Measurements from ENCODE around the gene DMXL1.

DMXL1 gene

DNA sequence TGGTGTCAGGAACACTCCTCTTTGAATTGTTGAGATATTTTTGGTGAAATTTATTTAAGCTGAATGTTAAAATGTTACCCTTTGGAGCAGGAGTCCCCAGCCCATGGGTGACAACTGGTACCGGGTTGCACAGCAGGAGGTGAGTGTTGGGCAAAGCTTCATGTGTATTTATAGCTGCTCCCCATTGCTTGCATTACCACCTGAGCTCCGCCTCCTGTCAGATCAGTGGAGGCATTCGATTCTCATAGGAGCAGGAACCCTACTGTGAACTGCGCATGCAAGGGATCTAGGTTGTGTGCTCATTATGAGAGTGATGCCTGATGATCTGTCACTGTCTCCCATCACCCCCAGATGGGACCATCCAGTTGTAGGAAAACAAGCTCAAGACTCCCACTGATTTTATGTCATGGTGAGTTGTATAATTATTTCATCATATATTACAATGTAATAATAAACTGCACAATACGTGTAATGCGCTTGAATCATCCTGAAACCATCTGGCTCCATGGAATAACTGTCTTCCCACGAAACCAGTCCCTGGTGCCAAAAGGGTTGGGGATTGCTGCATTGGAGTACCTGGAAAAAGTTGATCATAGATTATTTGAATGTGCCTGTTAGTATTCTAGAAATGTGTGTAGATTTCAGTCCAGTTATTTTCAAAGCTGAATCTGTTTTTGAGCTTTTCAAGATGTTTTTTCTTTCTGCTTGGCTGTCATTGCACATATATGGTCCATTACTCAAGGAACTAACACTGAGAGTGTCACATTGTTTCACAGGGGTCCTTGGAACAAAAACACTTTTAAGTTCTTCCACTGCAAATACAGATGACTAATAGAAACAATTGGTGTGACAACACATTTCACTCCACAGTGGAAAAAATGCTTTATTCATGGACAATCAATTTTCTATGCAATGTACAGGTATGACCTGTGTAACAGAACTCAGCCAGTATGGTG lies 180.3 kb downstream of the DMXL1 start:
- TF ChIP-seq, protein P1, sequence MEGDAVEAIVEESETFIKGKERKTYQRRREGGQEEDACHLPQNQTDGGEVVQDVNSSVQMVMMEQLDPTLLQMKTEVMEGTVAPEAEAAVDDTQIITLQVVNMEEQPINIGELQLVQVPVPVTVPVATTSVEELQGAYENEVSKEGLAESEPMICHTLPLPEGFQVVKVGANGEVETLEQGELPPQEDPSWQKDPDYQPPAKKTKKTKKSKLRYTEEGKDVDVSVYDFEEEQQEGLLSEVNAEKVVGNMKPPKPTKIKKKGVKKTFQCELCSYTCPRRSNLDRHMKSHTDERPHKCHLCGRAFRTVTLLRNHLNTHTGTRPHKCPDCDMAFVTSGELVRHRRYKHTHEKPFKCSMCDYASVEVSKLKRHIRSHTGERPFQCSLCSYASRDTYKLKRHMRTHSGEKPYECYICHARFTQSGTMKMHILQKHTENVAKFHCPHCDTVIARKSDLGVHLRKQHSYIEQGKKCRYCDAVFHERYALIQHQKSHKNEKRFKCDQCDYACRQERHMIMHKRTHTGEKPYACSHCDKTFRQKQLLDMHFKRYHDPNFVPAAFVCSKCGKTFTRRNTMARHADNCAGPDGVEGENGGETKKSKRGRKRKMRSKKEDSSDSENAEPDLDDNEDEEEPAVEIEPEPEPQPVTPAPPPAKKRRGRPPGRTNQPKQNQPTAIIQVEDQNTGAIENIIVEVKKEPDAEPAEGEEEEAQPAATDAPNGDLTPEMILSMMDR (IDR thresholded peaks at IDR 0.05; ENCODE audit: control insufficient read depth, extremely low read depth, insufficient read depth), result no peak
- no peak overlapping the region for H3K4me3 ChIP-seq (ENCODE audit: low read depth, low read length)
- DNase-seq (ENCODE audit: low read depth), result no peak

DNA sequence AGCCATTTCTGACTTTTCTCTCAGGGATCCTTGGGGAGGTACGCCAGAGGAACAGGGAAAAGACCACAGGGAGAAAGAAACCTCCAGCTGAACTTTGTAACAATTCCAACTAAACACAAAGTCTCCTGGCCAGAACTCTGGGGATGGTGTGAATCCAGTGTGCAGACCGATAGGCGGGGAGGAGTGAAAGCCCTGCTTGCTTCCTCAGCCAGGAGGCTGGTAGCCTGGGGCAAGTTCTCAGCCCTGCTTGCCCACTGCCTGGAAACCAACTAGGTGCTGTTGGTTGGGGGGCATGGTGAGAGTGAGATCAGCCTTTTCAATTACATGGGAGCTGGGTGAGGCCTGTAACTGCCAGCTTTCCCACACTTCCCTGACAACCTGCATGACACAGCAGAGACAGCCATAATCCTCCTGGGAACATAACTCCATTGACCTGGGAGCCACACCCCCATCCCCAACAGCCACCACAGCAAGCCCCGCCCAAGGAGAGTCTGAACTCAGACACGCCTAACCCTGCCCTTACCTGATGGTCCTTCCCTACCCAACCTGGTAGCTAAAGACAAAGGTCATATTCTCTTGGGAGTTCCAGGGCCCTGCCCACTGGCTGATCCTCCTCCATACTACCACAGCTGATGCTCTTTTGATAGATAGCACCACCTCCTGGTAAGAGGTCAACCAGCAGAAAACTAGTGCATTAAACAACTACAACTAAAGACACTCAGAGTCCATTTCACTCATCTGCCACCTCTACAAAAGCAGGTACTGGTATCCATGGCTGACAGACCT lies 184.9 kb downstream of the DMXL1 start:
- TF ChIP-seq, protein P1 (IDR thresholded peaks at IDR 0.05; ENCODE audit: control insufficient read depth, extremely low read depth, insufficient read depth), result peak; percentile 24
- H3K4me3 ChIP-seq (ENCODE audit: low read depth, low read length), result no peak overlapping the region
- DNase-seq (ENCODE audit: low read depth), result no peak

DNA sequence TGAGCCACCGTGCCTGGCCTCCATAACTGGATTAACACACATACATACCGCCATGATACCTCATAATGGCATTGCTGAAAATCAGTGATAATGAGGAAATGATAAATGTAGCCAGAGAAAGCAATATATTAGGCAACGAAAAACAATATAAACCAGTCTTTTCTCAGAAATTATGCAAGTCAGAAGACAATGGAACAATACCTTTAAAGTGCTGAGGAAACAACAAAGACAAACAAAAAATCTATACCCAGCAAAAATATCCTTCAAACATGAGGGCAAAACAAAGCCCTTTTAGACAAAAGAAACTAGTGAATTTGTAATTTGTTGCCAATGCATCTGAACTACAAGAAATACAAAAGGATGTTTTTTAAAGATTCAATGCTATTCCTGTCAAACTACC lies 186.7 kb downstream of the DMXL1 start:
- TF ChIP-seq, protein P1 (IDR thresholded peaks at IDR 0.05; ENCODE audit: control insufficient read depth, extremely low read depth, insufficient read depth), result no peak
- H3K4me3 ChIP-seq (ENCODE audit: low read depth, low read length), result no peak overlapping the region
- DNase-seq (ENCODE audit: low read depth), result no peak

DNA sequence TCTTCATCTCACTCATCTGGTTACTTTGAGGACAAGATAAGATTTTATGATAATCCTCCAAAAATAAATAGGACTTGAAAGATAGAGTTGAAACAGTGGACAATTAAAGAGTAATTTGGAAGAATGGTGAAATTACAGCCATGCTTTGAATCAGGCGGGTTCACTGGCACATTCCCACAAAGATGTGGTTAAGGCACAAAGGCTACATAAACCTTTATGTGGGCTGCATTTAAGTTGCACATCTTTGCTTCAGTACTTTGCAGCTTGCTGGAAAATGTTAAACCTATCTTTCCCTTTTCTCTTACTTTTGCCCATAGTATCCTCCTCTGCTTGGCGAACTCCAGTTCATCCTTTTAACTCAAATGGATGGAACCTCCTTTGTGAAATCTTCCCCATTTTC lies 192.8 kb downstream of the DMXL1 start:
- no peak for DNase-seq (ENCODE audit: low read depth)
- TF ChIP-seq, protein P1 (IDR thresholded peaks at IDR 0.05; ENCODE audit: control insufficient read depth, extremely low read depth, insufficient read depth), result no peak
- H3K4me3 ChIP-seq (ENCODE audit: low read depth, low read length), result no peak overlapping the region

DNA sequence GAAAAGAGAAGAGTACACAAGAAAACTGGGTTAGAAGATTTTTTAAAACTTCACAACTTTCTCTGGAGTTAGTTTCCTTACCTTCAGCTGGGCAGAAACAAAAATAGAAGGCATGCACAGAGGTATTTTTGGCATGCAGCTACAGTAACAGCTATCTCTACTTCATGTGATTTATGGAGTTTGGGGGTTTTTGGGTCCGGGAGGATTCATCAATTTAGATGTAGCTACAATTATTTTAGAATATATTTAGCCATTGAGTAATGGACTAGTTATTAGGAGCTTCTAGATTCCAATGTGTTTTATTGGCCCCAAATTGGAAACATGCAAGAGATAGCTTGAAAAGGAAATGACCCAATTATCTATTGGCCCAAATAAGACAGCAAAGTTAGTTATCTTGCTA lies 193.3 kb downstream of the DMXL1 start:
- no peak for DNase-seq (ENCODE audit: low read depth)
- H3K4me3 ChIP-seq (ENCODE audit: low read depth, low read length), result no peak overlapping the region
- TF ChIP-seq, protein P1 (IDR thresholded peaks at IDR 0.05; ENCODE audit: control insufficient read depth, extremely low read depth, insufficient read depth), result no peak

DNA sequence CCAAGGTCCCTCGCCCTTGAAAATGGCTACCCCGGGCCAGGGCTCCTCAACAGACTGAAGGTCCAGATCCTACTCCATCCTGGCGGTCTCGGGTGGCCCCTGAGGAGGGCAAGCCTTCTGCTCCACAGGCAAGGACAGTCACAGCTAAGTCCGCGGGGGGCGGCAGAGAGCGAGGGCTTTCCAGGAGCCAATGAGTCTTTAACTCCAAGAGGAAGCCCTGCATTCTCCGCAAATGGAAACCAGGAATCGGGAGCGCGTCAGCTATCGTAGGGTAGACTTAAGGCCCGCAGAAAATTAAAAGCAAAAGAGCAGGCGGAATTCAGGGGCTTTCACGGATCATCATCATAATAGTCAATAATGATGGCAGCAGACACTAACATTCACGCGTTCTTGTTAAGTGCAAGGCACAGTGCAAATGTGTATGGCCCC lies 197.1 kb downstream of the DMXL1 start:
- DNase-seq (ENCODE audit: low read depth), result peak; percentile 81
- TF ChIP-seq, protein P1 (IDR thresholded peaks at IDR 0.05; ENCODE audit: control insufficient read depth, extremely low read depth, insufficient read depth), result peak; percentile 12; the same call in 1 of the 2 replicates
- peak overlapping the region; percentile 83 for H3K4me3 ChIP-seq (ENCODE audit: low read depth, low read length)
